Lower leg skin (tissue), 3 donors: ENCODE results near the gene NRF1.

ENCODE experiments used
- CTCF ChIP-seq, 3 donors: fragments of 450-650 bp; IDR thresholded peaks; one replicate each; pipeline ENCODE4 v1.5.1; 2016; ENCODE audit warnings: antibody characterized with exemption in 3 of 3, mild to moderate bottlenecking in 3 of 3, moderate library complexity in 2 of 3
- POLR2A ChIP-seq, 2 donors: fragments of 450-650 bp; IDR thresholded peaks; one replicate each; pipeline ENCODE4 v1.6.1; 2016 to 2017; ENCODE audit warnings: antibody characterized with exemption in 2 of 2, mild to moderate bottlenecking in 1 of 2, moderate library complexity in 1 of 2

DNA sequence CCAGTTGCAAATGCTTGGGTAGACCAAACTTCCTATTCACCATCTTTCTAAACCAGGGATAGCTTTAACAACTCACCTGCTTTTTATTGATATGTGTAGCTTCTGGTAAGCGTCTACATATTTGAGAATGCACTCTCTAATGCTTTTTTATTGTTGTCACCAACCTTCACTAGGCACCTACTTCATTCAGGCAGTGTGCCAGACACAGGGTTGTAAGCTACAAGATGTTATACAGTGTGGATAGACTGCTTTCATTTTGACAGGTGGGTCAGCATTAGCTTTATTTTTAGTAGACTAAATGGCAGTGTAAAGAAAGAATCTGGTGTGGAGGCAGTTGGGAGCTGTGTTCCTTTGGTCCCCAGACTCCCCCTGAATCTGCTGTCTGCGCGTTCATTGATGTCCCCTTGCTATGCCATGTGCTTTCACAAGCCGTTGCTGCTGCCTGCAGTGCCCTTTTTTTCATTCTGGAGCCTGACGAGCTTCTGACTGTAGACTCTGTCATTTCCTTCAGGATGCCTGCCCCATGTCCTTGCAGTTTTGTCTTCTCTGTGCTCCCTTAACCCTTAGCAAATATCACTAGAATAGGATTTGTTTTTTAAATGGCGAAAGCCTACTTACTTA lies 32.1 kb downstream of the NRF1 start:
- TF ChIP-seq CTCF (IDR thresholded peaks at IDR 0.05) (no peak), POLR2A (IDR thresholded peaks at IDR 0.05) (no peak)
